ENCODE results near the gene RPS6KB2.
"Not testable (repeated sequence)": the region's sequence is repeated elsewhere in the genome, so short reads cannot be mapped to it uniquely, and the experiment has no call there.

RPS6KB2 gene

DNA sequence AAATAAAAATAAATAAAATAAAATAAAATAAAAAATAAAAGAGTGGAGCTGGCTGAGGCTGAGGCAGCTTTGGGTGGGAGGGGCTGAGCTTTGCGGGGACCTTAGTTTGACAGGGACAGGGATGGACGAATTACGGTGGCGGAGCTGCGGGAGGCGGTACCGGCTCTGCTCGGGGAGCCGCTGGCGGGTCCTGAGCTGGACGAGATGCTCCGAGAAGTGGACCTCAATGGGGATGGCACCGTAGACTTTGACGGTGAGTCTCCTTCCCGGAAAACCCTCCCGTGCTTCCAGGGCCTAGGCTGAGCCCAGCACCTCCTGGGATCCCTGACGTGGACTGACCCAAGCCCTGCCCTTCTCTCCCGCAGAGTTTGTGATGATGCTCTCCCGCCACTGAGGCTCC lies 30.0 kb downstream of the RPS6KB2 start:
- TF ChIP-seq, protein P1, sequence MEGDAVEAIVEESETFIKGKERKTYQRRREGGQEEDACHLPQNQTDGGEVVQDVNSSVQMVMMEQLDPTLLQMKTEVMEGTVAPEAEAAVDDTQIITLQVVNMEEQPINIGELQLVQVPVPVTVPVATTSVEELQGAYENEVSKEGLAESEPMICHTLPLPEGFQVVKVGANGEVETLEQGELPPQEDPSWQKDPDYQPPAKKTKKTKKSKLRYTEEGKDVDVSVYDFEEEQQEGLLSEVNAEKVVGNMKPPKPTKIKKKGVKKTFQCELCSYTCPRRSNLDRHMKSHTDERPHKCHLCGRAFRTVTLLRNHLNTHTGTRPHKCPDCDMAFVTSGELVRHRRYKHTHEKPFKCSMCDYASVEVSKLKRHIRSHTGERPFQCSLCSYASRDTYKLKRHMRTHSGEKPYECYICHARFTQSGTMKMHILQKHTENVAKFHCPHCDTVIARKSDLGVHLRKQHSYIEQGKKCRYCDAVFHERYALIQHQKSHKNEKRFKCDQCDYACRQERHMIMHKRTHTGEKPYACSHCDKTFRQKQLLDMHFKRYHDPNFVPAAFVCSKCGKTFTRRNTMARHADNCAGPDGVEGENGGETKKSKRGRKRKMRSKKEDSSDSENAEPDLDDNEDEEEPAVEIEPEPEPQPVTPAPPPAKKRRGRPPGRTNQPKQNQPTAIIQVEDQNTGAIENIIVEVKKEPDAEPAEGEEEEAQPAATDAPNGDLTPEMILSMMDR (IDR thresholded peaks at IDR 0.05; ENCODE audit: low read length, missing control alignments), result no peak
- DNase-seq (ENCODE audit: low read depth), result no peak
- H3K4me3 ChIP-seq (replicated peaks; ENCODE audit: low read depth, low read length), result no peak overlapping the region

DNA sequence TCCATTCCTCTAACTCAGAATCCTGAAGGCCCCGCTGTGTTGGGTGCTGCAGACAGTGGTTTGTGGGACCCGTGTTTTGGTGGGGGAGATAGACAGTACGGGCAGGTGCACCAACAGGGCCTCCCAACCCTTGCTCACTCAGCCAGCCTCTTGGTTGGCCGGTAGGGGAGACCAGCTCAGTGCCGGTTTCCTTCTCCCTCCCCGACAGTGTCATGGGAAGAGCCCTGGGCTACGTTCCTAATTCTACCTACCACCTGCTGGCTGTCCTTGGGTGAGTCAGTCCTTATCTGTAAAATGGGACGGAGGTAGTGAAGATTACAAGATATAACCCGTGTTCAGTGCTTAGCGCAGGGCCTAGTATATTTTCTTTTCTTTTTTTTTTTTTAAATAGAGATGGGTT lies 34.9 kb downstream of the RPS6KB2 start:
- TF ChIP-seq, protein P1 (IDR thresholded peaks at IDR 0.05; ENCODE audit: low read length, missing control alignments), result no peak
- no peak for DNase-seq (ENCODE audit: low read depth)
- no peak overlapping the region for H3K4me3 ChIP-seq (replicated peaks; ENCODE audit: low read depth, low read length)

DNA sequence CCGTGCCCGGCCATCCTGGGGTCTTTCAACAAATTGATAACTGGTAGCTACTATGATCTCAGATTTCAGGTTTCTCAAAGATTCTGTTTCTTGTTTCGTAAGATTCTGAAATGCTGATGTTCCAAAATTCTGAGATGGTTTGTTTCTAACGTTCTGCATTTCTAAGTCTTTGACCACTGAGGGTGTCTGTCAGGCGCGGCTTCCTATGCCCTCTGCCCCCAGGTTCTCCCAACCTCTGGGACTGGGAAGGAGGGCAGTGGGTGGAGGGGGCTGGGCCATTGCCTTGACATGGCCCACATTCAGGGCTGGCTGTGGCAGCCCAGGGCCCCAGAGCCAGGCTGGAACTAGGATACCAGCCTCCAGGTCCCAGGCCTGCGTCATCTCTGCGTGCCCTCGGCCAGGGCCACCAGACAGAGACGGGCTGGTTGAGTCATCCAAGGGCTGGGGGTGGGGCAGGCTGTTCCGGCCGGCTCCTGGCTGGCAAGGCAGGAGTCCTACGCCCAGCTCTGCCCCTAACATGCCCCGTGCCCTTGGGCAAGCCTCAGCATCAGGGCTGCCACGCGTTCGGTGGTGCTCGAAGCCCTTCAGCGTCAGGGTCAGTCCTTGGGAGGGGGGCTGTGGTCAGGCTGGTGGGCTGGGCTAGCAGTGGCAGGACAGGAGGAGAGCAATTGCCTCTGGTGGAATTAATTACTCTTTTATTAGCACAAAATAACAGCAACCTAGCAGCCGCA lies 35.6 kb downstream of the RPS6KB2 start:
- TF ChIP-seq, protein P1 (IDR thresholded peaks at IDR 0.05; ENCODE audit: low read length, missing control alignments), result no peak
- H3K4me3 ChIP-seq (replicated peaks; ENCODE audit: low read depth, low read length), result no peak overlapping the region
- no peak for DNase-seq (ENCODE audit: low read depth)

DNA sequence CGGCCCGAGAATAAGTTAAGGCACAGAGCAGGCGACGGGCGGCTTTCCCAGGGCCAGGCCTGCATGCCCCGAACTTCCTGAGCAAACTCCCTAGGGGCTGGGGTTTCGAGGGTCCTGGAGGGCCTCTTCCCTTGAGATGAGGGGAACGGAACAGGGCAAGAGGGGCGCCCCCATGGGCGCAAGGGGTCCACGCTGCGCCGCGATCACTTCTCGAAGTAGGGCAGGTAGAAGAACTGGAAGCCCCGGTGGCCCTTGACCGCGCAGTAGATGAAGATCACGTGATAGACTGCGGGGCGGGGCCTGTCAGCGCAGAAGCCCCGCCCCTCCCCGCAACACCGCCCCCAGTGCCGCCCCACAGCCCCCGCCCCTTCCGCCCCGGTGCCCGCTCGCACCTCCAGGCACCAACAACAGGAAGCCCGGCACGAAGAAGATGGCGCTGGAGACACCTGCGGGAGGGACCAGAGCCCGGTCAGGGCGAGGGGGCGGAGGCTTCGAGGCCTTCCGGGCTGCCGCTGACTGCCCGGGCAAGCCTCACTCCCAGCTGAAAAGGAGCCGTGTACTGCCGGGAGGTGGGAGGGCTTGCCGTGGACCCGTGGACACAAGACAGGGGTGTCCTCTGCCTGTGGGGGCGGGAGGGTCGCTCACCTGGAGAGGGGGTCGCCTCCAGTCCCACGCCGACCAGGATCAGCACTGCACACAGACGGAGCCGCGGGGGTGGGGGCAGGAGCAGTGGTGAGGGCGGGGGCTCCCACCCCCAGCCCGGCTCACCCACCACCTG lies 36.3 kb downstream of the RPS6KB2 start:
- DNase-seq (ENCODE audit: low read depth), result peak; percentile 44
- peak overlapping the region; percentile 52 for H3K4me3 ChIP-seq (replicated peaks; ENCODE audit: low read depth, low read length)
- TF ChIP-seq, protein P1 (IDR thresholded peaks at IDR 0.05; ENCODE audit: low read length, missing control alignments), result no peak

DNA sequence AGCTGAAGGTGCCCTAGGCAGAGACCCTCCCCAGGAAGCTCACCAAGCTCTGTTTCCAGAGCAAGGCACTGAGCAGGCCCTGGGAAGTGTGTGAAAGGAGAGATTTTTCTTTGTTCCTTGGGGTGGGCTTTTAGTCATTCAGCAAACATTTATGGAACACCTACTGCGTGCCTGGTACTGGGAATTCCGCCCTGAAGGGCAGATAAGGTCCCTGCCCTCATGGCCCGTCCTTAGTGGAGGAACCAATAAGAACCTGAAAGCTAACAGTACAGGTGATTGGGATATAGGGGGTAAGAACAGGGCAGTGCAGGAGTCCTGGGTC lies 36.9 kb downstream of the RPS6KB2 start:
- TF ChIP-seq, protein P1 (IDR thresholded peaks at IDR 0.05; ENCODE audit: low read length, missing control alignments), result no peak
- no peak for DNase-seq (ENCODE audit: low read depth)
- H3K4me3 ChIP-seq (replicated peaks; ENCODE audit: low read depth, low read length), result peak overlapping the region; percentile 52

DNA sequence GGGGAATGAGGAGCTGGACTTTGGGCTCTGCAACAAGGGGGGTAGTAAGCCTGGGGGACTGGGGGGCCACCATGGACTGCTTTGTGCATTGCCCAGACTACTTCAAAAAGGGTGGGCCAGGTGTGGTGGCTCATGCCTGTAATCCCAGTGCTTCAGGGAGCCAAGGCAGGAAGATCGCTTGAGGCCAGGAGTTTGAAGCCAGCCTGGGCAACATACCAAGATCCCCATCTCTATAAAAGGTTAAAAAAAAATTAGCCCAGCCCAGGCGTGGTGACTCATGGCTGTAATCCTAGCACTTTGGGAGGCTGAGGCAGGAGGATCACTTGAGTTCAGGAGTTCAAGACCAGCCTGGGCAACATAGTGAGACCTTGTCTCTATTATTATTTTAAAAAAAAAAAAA lies 37.2 kb downstream of the RPS6KB2 start:
- DNase-seq (ENCODE audit: low read depth), result peak; percentile 25

DNA sequence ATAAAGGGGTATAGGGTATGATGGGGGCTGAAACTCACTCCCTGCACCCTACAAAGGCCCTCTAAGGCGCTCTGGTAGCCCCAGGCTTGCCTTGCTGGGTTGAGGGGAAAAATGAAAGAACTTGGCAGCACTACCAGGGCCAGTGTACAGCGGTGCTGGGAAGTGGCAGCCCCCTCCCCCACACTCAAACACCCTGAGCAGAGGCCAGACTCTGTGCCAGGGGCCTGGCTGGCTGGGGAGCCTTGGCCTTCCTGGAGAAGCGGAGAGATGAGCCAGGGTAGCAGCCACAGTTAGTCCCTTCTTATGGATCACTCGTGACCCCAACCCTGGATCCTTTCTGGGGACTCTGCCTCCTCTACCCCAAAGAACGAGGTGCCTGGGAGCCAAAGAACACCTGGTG lies 38.1 kb downstream of the RPS6KB2 start:
- TF ChIP-seq, protein P1 (IDR thresholded peaks at IDR 0.05; ENCODE audit: low read length, missing control alignments), result no peak
- DNase-seq (ENCODE audit: low read depth), result no peak
- no peak overlapping the region for H3K4me3 ChIP-seq (replicated peaks; ENCODE audit: low read depth, low read length)

More for the DNA sequence above, 37.2 kb downstream of the RPS6KB2 start:
- H3K4me3 ChIP-seq (replicated peaks; ENCODE audit: low read depth, low read length), result not testable (repeated sequence)

Measured in fibroblast of pulmonary artery (primary cell).